Keratinocyte (primary cell): ENCODE data around the gene NRXN2.

Experiments
- EZH2 ChIP-seq: IDR thresholded peaks from one replicate; pipeline ENCODE4 v1.6.1; 2012; ENCODE audit warnings: inconsistent platforms, mild to moderate bottlenecking, low read length, moderate library complexity
- TF ChIP-seq, protein P1 (sequence below), 3 experiments: IDR thresholded peaks in 1 of 3; conservative IDR thresholded peaks in 1 of 3; optimal IDR thresholded peaks in 1 of 3; 2 replicates in 2 of 3; 3 replicates in 1 of 3; pipeline versions ENCODE3 to v1.5.1; 2011; ENCODE audit warnings: low read length in 3 of 3, mild to moderate bottlenecking in 3 of 3, moderate library complexity in 2 of 3, control low read depth in 1 of 3, inconsistent platforms in 1 of 3; ENCODE audit not compliant: insufficient read depth in 2 of 3; ENCODE audit errors: extremely low read depth in 1 of 3

DNA sequence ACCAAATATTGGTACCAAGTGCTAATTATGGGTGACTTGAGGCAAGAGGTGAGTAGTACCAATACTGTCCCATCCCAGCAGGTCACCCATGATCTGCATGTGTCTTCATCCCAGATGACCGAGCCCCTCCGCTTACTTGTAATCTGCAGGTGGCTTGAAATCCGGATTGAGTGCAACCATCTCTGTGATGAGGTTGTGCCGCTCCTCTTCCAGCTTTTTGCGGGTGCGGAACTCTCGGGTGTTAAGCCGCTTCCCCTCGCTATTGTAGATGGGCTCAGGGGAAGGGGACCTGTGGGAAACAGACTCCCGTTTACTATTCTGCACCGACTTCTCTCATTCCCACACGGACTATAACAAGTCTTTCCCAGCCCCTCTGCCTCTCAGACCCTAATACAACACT lies 47.1 kb upstream of the NRXN2 start:
- TF ChIP-seq, protein P1, sequence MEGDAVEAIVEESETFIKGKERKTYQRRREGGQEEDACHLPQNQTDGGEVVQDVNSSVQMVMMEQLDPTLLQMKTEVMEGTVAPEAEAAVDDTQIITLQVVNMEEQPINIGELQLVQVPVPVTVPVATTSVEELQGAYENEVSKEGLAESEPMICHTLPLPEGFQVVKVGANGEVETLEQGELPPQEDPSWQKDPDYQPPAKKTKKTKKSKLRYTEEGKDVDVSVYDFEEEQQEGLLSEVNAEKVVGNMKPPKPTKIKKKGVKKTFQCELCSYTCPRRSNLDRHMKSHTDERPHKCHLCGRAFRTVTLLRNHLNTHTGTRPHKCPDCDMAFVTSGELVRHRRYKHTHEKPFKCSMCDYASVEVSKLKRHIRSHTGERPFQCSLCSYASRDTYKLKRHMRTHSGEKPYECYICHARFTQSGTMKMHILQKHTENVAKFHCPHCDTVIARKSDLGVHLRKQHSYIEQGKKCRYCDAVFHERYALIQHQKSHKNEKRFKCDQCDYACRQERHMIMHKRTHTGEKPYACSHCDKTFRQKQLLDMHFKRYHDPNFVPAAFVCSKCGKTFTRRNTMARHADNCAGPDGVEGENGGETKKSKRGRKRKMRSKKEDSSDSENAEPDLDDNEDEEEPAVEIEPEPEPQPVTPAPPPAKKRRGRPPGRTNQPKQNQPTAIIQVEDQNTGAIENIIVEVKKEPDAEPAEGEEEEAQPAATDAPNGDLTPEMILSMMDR (optimal IDR thresholded peaks at IDR 0.05 in 1 of 3, IDR thresholded peaks at IDR 0.05 in 1 of 3, conservative IDR thresholded peaks at IDR 0.05 in 1 of 3; ENCODE audit: extremely low read depth in 1 of 3, insufficient read depth in 2 of 3, low read length in 3 of 3): no peak
- no peak for TF ChIP-seq EZH2
